GM21786 (cell line): ENCODE data around the gene BCKDK.

Experiments
- ATAC-seq: cut with Tn5 transposase; IDR thresholded peaks from one replicate; pipeline ENCODE4 v1.9.1; 2021; ENCODE audit not compliant: unreplicated experiment

The BCKDK gene

DNA sequence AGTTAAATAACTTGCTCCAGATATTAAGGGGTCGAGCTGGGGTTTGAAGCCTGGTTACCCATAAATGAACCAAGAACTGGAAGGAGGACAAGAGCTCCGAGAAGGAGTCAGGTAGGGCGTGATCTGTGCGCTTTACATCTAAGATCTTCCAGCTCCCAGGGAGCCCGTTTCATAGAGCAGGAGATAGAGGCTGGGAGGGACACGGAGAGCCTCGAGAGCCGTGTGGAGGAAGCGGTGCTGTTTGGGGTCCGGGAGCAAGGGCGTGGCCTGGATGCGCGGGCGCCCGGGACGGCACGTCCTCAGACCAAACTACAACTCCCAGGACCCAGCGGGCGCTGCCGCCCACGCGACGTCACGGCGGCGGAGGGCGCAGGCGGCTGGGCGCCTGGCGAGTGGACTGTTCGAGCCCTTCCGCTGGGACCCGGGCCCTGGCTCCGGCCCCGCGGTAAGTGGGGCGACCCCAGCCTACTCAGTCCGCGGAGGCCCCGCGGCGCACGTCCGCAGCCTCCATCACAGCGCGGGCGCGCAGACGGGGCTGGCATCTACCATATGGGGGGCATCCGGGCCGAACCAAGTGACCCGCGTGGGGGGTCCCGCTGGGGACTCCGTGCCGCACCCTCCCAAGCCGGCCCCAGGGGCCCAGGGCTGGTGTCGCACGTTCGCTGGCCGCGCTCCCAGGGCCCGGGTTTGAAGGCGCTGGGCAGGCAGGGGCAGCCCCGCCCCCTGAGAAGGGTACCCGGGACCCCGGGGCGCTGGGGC is at the start of gene BCKDK:
BCKDK (plus strand) TSS at position 352 of the 759 bp plus-strand sequence. CDS start 838 bp downstream, outside the sequence.
- ATAC-seq = peak; percentile 78

DNA sequence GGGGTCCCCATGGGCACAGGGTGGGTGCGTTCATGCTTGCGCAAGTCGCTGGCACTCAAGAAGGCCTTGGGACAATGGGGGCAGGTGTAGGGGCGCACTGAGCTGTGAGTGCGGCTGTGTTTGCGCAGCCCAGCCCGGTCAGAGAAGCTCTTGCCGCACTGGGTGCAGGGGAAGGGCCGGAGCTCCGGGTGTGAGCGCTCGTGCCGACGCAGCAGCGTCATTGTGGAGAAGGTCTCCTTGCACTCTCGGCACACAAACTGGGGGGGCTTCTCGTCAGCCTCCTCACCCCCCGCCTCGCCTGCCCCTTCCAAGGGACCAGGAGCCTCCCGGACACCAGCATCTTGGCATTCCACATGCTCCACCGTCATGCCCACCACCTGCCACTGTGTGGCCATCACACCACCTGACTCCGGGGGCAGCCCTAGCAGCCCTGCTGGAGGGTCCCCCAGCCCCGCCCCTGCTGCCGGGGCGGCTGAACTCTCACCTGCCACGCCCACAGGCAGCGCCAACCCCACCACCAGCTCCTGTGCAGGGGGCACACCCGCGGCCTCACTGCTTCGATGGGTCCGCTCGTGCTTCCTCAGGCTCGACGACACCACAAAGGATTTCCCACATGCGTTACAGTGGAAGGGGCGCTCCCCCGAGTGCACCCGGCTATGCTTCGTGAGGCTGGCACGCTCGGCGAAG is 46.9 kb upstream of the BCKDK start:
- ATAC-seq = no peak

DNA sequence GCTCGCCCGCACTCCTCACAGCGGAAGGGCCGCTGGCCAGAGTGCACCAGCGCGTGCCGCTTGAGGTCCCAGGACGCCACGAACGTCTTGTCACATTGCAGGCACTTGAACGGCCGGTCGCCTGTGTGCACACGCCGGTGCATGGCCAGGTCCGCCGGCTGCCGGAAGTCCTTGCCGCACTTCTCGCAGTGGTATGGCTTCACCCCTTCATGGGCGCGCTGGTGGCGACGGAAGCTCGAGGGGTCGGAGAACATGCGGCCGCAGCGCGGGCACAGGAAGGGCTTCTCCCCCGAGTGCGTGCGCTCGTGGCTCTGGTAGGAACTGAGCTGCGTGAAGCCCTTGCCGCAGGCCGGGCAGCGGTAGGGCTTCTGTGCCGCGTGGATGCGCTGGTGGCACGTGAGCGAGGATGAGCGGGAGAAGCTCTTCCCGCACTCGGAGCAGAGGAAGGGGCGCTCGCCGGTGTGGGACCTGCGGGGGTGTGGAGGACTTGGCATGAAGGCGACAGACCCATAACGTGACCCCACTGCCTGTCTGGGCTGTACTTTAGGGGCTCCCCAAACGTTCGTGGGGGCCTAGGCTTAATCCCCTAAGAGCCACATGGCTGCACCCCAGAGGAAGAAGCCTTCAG is 46.3 kb upstream of the BCKDK start:
- no peak for ATAC-seq

DNA sequence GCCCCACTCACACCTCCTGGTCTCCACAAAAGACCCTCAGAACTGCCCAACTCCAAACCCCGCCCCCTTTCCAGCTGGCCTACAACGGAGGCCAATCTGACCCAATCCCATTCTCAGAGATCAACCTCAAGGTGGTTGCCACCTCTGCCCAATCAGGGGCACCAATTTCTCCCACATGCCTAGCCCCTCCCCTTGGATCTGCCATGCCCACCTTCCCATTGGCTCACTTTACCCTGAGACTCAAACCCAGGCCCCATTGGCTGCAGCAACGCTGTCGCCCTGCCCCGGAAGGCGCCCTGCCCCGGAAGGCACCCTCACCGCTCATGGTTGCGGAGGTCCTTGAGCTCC is 44.7 kb upstream of the BCKDK start:
- no peak for ATAC-seq

DNA sequence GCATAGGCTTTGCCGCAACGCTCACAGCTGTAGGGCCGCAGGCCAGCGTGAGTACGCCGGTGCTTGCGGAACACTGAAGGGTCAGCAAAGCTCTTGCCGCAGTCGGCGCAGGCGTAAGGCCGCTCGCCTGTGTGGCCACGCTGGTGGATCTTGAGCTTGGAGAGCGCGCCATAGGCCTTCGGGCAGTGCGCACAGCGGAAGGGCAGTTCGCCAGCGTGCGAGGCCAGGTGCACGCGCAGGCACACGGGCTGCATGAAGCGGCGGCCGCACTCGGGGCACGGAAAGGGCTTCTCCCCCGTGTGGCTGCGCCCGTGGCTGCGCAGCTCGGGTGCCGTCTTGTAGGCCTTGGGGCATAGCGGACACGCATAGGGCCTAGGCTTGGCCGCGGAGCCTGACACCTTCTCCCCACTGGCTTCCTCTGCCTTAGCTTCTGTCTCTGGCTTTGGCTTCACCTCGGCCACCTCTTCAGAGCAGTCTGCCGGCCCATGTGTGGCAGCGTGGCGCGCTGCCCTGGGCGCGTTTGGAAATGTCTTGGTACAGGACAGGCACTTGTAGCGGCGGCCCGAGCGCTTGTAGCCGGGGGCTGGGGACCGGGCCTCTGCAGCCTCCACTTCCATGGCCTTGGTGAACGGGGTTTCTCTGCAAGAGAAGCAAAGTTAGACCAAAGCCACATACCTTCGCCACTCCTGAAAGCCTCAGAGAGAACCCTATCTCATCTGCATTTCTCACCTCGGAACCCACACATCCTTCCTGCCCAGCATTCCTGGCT is 44.2 kb upstream of the BCKDK start:
- no peak for ATAC-seq

DNA sequence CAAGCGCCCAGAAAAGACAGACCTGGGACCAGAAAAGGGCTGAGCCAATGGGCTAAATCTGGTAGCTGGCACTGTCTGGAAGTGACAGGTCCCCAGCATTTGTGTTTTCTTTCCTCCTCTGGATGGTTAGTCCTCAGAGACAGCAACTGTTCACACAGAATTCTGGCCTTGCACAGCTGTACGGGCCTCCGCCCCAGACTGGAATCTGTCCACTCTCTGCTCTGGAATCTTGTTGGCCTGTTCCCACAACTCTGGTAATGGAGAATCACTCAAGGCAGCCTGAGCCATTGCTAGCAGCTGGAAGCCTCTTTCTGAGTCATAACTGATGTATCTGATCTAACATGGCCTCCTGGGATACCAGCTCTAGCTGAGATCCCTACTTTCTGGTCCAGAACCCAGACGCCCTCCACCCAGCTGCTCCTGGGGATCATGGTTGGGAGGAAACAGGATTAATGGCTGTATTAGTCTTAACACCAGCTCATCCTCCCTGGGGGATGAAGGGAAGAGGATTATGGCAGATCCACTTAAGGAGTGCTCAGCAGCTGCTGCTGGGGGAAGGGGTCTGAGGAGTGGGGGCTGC is 43.2 kb upstream of the BCKDK start:
- ATAC-seq = no peak

DNA sequence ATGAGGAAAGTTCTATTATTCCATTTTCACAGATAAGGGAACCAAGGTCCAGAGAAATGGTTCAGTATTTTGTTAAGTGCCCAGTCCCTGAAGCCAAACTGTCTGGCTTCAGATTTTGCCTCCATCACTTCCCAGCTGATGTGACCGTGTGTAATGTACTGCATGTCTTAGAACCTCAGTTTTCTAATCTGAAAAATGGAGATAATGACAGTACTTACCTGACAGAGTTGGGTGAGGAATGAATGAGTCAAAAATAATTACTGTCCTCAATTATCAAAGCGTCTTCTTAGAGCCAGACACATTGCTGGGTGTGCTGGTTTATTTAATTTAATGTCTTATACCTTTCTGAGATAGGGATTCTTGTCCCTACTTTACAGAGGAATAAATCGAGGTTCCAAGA is 40.8 kb upstream of the BCKDK start:
- ATAC-seq = no peak

DNA sequence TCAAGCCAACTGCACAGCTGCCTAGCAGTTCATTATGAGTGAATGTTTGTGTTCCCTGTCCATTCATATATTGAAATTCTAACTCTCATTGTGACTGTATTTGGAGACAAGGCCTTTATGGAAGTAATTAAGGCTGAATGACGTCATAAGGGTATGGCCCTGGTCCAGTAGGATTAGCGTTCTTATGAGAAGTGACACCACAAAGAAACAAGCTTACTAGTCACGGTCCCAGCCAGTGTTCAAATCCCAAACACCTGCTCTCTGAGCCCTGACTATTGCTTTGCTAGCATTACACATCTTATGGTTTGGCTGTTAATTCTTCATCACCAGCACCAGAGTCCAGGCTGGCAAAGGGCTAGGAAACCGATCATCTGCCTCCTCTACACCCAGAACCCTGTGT is 36.3 kb upstream of the BCKDK start:
- no peak for ATAC-seq

DNA sequence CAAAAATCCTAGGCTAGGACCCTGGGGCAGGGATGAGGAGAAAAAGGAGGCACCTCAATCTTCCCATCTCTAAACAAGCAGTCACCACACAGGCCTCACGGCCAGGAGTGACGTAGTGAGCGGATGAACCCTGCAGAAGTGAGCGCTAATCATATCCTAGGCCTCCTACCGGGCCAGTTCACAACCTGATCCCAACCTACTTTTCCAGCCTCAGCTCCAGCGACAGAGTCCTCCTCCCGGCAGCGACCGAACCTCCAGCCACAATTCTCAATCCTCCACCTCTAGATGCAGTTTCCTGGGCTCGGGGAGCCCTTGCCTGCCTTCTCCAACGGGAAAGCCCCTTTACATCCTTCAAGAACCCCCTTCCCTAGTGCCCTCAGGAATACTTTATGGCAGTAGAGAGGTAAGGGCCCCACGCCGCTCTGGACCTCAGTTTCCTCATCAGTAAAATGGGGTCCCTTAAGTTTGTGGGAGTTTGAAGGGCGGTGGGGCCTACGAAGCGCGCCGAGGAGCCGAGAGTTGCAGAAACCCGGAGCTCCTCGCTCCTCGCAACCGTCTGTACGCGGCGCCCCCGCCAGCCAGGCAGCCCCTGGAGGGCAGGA is 35.5 kb upstream of the BCKDK start:
- ATAC-seq = no peak

DNA sequence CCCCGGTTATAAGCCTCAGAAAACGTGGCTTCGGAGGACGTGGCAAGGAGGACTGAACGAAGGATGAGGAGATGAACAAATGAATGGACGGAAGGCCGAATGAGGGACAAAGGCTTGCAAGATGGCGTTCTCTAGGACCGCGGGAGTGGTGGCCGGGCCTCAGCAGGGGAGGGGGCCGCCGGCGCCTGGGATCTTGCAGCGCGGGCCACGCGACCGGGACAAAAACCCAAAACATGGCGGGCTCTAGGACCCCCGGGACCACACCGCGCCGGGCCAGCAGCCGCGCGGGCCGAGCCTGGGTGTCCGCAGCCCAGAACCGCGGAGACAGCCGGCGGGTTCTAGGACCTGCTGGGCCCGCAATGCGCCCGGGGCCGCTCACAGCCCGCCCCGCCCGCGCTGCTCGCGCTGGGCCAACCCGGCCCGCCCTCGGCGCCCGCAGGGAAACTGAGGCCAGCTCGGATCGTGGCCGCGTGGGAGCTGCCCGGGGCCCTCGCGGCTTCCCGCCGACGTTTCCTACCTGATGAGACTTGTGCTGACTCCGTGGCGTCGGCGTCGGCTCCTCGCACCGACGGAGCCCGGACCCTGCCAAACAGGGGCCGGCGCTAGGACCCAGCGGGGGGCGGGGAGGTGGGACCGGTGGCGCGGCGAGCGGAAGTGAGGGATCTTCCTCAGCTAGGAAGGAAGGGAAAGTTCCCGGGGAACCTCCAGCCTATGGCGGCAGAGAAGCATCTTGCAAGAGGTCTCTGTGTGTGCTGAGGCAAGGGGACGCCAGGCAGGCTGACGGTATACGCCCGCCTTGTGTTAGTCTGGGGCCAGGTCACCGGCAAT is 34.8 kb upstream of the BCKDK start:
- peak; percentile 48 for ATAC-seq

DNA sequence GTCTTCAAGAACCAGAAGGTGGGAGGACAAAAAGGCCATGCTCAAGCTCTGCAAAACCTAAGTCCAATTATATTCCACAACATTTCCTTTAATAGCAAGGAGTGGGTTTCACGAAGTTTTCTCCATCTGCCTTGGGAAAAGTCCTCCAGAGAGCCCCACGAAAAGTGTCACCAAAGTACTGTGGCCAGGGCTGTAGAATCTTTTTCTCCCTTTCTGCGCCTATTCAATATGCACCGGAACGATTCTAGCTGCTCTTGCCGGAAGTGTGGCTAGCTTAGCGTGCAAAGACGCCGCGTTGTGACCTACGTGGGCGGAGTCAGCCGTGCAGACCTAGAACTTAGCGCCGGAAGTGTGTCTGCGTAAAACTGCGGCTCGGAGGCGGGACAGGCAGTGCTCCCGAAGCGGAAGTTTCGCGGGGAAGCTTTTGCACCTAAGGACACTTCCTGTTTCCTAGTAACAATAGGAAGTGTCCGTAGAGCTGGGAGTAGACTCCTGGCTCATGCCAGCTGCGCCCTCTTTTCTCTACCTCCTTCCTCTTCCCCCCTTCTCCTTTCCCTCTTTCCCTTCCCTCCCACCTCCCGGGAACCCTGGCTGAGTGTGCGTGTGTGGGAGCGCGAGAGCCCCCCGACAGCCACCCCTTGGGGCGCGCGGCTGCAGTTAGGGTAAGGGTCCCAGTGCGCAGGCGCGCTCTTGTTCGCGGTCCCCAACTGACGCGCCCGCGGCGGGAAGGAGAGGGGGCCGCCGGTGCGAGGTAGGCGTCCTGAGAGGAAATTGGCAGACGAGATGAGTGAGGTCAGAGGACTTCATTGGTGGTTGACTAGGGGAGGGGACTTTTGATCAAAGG is 34.0 kb upstream of the BCKDK start, which contains the start of the genes ZNF646 and ZNF668:
ZNF646 (plus strand) TSS at position 453 of the 844 bp plus-strand sequence. CDS start 1,903 bp downstream, outside the sequence.
ZNF668 (minus strand) TSS at position 271 of the 844 bp plus-strand sequence. CDS start 9,781 bp downstream, outside the sequence.
- ATAC-seq = peak; percentile 76

DNA sequence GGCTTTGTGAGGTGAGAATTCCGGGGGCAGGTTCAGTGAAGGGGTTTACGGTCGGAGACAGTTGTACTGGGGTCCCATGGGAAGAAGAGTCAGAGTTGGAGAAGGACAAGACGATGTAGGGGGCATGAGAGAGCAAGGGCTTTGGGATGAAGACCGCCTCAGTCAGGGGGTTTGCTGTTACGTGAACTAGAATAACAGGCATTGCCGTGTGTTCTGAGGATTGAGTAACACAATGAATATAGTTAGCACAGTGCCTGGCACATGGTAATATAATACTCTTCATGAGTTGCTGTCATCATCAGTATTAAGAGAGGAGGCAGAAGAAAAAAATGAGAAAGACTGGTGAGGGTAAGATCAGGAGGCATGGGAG is 33.4 kb upstream of the BCKDK start:
- ATAC-seq = no peak

DNA sequence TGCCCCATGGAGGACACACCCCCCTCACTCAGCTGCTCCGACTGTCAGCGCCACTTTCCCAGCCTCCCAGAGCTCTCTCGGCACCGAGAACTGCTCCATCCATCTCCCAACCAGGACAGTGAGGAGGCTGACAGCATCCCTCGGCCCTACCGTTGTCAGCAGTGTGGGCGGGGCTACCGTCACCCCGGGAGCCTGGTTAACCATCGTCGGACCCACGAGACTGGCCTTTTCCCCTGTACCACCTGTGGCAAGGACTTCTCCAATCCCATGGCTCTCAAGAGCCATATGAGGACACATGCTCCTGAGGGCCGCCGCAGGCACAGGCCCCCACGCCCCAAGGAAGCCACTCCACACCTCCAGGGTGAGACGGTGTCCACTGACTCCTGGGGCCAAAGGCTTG is 31.9 kb upstream of the BCKDK start:
- ATAC-seq = no peak

DNA sequence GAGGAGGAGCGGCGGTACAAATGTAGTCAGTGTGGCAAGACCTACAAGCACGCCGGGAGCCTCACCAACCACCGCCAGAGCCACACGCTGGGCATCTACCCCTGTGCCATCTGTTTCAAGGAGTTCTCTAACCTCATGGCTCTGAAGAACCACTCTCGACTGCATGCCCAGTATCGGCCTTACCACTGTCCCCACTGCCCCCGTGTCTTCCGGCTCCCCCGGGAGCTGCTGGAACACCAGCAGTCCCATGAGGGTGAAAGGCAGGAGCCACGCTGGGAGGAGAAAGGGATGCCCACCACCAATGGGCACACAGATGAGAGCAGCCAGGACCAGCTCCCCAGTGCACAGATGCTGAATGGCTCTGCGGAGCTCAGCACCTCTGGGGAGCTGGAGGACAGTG is 31.2 kb upstream of the BCKDK start:
- ATAC-seq = no peak

DNA sequence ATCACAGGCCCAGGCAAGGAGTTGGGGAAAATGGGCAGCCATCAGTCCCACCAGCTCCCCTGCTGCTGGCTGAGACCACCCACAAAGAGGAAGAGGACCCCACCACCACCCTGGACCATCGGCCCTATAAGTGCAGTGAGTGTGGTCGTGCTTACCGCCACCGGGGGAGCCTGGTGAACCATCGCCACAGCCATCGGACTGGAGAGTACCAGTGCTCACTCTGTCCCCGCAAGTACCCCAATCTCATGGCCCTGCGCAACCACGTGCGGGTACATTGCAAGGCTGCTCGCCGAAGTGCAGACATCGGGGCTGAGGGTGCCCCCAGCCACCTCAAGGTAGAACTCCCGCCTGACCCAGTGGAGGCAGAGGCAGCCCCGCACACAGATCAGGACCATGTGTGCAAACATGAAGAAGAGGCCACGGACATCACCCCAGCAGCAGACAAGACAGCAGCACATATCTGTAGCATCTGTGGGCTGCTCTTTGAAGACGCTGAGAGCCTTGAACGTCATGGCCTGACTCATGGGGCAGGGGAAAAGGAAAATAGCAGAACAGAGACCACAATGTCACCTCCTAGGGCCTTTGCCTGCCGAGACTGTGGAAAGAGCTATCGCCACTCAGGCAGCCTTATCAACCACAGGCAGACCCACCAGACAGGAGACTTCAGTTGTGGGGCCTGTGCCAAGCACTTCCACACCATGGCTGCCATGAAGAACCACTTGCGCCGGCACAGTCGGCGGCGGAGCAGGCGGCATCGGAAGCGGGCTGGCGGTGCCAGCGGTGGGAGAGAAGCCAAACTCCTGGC is 30.4 kb upstream of the BCKDK start:
- no peak for ATAC-seq

DNA sequence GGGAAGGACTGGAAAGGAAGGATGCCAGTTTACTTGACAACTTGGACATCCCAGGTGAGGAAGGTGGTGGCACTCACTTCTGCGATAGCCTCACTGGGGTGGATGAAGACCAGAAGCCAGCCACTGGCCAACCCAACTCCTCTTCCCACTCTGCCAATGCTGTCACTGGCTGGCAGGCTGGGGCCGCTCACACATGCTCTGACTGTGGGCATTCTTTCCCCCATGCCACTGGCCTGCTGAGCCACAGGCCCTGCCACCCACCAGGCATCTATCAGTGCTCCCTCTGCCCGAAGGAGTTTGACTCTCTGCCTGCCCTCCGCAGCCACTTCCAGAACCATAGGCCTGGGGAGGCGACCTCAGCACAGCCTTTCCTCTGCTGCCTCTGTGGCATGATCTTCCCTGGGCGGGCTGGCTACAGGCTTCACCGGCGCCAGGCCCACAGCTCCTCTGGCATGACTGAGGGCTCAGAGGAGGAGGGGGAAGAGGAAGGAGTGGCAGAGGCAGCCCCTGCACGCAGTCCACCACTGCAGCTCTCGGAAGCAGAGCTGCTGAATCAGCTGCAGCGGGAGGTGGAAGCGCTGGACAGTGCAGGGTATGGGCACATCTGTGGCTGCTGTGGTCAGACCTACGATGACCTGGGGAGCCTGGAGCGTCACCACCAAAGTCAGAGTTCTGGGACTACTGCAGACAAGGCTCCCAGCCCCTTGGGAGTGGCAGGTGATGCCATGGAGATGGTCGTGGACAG is 29.4 kb upstream of the BCKDK start:
- ATAC-seq = no peak

DNA sequence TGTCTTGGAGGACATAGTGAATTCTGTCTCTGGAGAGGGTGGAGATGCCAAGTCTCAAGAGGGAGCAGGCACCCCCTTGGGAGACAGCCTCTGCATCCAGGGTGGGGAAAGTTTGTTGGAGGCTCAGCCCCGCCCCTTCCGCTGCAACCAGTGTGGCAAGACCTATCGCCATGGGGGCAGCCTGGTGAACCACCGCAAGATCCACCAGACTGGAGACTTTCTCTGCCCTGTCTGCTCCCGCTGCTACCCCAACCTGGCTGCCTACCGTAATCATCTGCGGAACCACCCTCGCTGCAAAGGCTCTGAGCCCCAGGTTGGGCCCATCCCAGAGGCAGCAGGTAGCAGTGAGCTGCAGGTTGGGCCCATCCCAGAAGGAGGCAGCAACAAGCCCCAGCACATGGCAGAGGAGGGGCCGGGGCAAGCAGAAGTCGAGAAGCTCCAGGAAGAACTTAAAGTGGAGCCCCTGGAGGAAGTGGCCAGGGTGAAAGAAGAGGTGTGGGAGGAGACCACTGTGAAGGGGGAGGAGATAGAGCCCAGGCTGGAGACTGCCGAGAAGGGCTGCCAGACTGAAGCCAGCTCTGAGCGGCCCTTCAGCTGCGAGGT is 28.7 kb upstream of the BCKDK start:
- ATAC-seq = no peak
